Coronary artery (tissue), 2 donors: ENCODE results near the gene HMGB4.

Experiments used
- DNase-seq: peaks from one replicate; pipeline ENCODE4 v3.0.0-alpha.2; 2017; ENCODE audit warnings: low spot score
- H3K27ac ChIP-seq, 2 donors: fragments of 200-600 bp; sonication (generic); one replicate each; pipeline ENCODE4 v1.5.1; 2016 to 2019
- H3K4me3 ChIP-seq: fragments of 200-600 bp; sonication (generic); 2 replicates; pipeline ENCODE4 v1.5.1; 2016; ENCODE audit warnings: mild to moderate bottlenecking, moderate library complexity
- TF ChIP-seq, protein P1 (sequence below): fragments of 200-600 bp; sonication (generic); IDR thresholded peaks from one replicate; pipeline ENCODE4 v1.5.1; 2019; ENCODE audit warnings: antibody characterized with exemption

The HMGB4 gene

GRCh38 chr1:33826311-33826710 is 37.6 kb upstream of the HMGB4 start:
- H3K4me3 ChIP-seq: no peak overlapping the region
- DNase-seq: no peak
- H3K27ac ChIP-seq: no peak overlapping the region
- TF ChIP-seq, protein P1, sequence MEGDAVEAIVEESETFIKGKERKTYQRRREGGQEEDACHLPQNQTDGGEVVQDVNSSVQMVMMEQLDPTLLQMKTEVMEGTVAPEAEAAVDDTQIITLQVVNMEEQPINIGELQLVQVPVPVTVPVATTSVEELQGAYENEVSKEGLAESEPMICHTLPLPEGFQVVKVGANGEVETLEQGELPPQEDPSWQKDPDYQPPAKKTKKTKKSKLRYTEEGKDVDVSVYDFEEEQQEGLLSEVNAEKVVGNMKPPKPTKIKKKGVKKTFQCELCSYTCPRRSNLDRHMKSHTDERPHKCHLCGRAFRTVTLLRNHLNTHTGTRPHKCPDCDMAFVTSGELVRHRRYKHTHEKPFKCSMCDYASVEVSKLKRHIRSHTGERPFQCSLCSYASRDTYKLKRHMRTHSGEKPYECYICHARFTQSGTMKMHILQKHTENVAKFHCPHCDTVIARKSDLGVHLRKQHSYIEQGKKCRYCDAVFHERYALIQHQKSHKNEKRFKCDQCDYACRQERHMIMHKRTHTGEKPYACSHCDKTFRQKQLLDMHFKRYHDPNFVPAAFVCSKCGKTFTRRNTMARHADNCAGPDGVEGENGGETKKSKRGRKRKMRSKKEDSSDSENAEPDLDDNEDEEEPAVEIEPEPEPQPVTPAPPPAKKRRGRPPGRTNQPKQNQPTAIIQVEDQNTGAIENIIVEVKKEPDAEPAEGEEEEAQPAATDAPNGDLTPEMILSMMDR: no peak

- TF ChIP-seq, protein P1: no peak
- H3K4me3 ChIP-seq: no peak overlapping the region
- no peak overlapping the region for H3K27ac ChIP-seq
- DNase-seq: no peak
Observed at GRCh38 chr1:33826711-33827110, 37.2 kb upstream of the HMGB4 start.

GRCh38 chr1:33828059-33828458 is 35.8 kb upstream of the HMGB4 start:
- no peak for DNase-seq
- TF ChIP-seq, protein P1: no peak
- Histone ChIP-seq H3K27ac (no peak overlapping the region), H3K4me3 (no peak overlapping the region)

- no peak overlapping the region for H3K27ac ChIP-seq
- TF ChIP-seq, protein P1: no peak
- DNase-seq: no peak
- no peak overlapping the region for H3K4me3 ChIP-seq
Observed at GRCh38 chr1:33828654-33829053, 35.2 kb upstream of the HMGB4 start.

DNA sequence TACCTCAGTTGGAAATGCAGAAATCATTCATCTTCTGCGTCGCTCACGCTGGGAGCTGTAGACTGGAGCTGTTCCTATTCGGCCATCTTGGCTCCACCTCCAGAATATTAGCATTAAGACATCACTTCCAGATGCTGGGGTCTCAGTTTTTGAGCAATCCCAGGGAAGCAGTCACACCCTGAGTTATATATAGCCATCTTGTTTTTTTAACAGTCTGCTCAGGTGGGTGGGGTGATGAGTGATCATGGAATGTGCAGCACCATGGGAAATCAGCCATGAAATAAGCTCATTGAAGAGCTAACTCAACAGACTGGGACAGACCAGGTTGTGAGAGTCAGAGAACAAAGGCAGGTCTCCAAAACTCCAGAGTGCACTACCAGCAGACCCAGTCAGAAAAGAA is 27.0 kb upstream of the HMGB4 start:
- Histone ChIP-seq H3K27ac (no peak overlapping the region), H3K4me3 (no peak overlapping the region)
- DNase-seq: no peak
- TF ChIP-seq, protein P1: no peak

DNA sequence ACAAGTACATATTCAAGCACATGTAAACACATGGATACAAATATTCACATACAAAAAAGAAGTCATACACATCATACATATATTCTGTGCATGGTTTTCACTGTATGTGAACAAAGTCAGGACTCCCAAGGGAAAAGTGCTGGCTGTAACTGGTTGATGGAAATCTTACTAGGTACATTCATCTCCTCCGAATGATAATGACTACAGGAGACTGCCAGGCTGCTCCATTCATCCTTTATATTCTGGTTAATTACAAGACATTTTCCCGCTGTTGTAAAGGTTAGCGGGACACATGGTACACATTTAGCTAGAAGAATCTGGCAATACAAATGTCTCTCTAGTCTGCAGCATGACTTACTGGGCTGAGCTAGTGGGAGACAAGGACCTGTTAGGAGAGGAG is 26.2 kb upstream of the HMGB4 start:
- TF ChIP-seq, protein P1: no peak
- Histone ChIP-seq H3K27ac (no peak overlapping the region), H3K4me3 (no peak overlapping the region)
- no peak for DNase-seq

DNA sequence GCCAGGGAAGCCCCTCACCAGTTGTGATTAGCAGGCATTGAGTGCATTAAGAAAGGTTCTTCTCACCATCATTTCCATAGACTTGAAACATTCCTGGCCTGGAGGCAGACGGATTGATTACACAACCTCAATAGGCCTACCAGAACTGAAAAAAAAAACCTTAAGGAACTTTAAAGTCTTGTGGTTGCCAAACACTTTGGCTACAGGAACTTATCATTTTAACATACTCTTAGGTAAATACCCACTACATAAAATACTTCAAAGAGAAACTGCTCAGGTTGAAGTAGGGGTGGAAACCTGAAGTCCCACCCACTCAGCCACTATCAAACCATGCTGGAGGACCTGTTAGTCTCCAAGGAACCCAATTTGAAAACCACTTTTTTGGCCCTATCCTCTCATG is 22.4 kb upstream of the HMGB4 start:
- TF ChIP-seq, protein P1: no peak
- H3K27ac ChIP-seq: no peak overlapping the region
- H3K4me3 ChIP-seq: no peak overlapping the region
- no peak for DNase-seq
